Suppressor macrophage (primary cell): Measurements from ENCODE around the gene KRT86.

Source experiments
- DNase-seq, 4 experiments: peaks; one replicate each; pipeline ENCODE4 v3.0.0-alpha.2; 2020 to 2022

Gene KRT86

DNA sequence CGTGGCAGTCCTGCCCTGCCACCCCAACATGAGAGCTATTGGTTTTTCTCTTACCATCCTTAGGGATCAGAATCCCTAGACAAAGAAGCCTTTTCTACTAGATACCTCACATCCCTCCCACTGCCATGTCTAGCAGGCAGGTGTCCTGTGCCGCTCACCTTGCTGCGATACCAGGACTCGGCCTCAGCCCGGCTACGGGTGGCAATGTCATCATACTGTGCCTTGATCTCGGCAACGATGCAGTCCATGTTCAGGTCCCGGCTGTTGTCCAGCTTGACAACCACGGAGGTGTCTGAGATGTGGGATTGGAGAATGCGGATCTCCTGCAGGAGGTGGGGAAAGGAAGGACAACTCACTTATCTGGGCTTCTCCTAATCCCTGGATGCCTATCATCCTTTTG, 42.3 kb downstream of the KRT86 start:
- no peak for DNase-seq

- DNase-seq, result no peak
These were observed 43.1 kb downstream of the KRT86 start for GRCh38 chr12:52317468-52318052.

- DNase-seq, result no peak
These were observed 44.0 kb downstream of the KRT86 start for GRCh38 chr12:52318241-52318990.

GRCh38 chr12:52319097-52319496, 44.7 kb downstream of the KRT86 start:
- DNase-seq, result no peak

DNA sequence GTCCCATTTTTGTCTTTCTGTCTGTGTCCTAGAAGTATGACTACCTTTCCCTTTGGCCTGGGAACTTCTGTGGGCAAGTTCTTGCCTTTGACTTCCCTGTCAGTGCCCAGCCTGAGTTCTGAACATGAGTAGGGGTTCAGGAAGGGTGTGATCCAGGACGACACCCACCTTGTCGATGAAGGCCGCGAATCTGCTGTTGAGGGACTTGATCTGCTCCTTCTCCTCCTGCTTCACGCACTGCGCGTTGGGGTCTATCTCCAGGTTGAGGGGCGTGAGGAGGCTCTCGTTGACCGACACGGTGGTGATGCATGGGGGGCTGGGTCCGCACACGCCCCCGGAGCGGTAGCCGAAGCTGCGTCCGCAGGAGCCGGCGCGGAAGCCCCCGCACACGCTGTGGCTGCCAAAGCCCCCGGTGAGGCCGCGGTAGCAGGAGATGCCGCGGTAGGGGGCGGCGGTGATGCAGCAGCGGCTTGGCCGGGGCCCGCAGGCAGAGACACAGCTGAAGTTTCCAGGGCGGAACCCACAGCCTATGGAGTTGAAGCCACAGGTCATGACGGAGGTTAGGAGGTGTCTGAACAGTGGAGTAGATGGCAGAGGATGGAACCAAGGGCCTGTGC, 46.4 kb downstream of the KRT86 start, which contains the start of gene KRT83:
Gene KRT83 (minus strand): TSS at position 615 of the 617 bp plus-strand sequence. CDS start 63 bp downstream, at position 552.
- DNase-seq, result no peak

- no peak for DNase-seq
These were observed 47.0 kb downstream of the KRT86 start for GRCh38 chr12:52321418-52321817.

DNA sequence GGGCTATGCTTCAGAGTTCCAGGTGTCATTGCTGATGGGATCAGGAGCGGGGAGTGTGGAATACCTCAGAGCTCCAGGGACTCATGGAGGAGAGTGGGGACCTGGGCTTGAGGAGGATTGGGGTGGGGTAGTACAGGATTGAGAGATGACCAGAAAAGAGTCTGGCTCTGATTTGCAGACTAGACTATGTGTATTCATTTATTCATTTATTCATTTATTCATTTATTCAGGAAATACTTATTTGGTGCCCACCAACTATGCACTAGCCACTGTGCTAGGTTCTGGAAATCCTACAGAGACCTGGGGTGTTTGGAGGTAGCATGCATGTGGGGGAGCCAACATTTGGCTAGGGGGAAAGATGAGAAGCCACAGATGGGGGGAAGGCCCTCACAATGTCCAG, 47.6 kb downstream of the KRT86 start:
- DNase-seq, result no peak

DNA sequence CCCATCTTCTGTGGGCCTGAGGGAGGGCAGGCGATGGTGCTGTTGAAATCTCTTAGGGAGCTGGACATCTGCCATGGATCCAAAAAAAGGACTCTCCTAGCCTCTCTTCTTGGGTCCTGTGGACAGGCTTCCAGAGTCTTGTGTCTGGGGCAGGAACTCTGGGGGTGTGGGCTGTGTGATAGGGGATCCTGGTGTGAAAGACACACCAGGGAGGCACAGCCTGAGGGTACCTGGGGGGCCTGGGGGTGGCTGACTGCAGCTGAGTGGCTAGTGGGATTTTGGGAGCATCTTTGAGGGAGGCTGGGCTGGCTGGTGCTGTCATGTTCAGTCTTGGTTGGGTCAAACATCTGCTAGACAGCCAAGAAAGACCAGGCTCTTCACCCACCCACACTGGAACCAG, 48.6 kb downstream of the KRT86 start:
- DNase-seq, result no peak

DNA sequence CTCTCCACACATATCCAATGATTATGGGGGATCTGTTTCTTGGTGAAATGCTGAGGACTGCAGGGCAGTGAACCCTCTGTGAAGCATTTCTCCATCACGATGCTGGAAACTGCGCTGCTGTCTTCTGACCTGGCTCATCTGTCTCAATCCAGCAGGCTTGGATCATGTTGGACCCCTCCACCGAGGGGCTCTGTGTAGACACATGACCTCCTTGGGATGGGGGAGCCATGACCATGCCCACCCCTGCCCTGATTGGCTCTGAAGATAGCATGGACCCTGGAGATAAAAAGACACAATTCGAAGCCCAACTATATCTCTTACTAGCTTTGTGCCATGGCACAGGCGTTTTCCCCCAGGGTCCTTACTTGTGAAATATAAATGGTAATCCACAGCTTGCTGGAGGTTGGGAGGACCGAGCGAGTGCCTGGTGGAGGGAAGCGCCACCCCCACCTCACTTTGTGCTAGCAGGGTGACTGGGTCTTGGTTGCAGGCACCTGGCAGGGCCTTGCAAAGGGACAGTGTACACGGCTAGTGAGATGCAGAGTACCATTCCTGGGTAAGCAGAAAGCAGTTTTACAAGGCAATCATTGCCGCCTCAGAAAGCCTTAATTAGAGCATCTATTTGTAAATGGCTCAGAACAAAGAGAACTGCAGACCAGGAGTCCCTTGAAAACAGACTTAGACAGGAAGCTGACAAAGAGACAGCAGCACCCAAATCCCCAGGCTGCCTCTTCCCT, 49.1 kb downstream of the KRT86 start:
- DNase-seq, result no peak

- no peak for DNase-seq
These were observed 49.7 kb downstream of the KRT86 start for GRCh38 chr12:52324153-52324444.

GRCh38 chr12:52327052-52327829, 52.8 kb downstream of the KRT86 start:
- peak; percentile 85 to 92 (median 91) for DNase-seq

- DNase-seq, result no peak
These were observed 53.5 kb downstream of the KRT86 start for GRCh38 chr12:52327830-52328500.

GRCh38 chr12:52331039-52331438, 56.6 kb downstream of the KRT86 start:
- no peak for DNase-seq

- DNase-seq, result no peak
These were observed 57.4 kb downstream of the KRT86 start for GRCh38 chr12:52331833-52332232.

- DNase-seq, result no peak
These were observed 57.9 kb downstream of the KRT86 start for GRCh38 chr12:52332381-52332780.

DNA sequence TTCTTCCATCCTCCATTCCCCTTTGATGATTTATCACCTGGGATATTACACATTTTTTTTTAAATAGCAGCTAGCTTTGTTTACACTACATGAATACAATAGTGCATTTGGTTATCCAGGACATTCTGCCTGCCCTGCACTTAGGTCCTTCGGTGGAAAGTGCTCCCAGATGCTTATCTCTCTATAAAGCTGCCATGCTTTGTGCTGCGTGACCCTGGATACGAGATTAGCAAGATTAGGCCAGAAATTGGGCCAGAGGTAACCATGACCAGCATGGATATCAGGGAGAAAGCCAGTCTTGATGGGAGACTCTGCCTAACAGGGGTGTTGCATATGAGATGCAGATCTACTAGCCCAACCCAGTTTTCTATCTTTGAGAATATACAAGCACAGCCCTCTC, 58.9 kb downstream of the KRT86 start:
- DNase-seq, result no peak

- DNase-seq, result no peak
These were observed 59.7 kb downstream of the KRT86 start for GRCh38 chr12:52334185-52334584.

- no peak for DNase-seq
These were observed 61.3 kb downstream of the KRT86 start for GRCh38 chr12:52335598-52336262.

- DNase-seq, result no peak
These were observed 62.2 kb downstream of the KRT86 start for GRCh38 chr12:52336641-52337040.

- no peak for DNase-seq
These were observed 62.6 kb downstream of the KRT86 start for GRCh38 chr12:52337054-52337453.

GRCh38 chr12:52338241-52338960, 64.0 kb downstream of the KRT86 start:
- no peak for DNase-seq
